Measurements from ENCODE around the gene NEB. TPM values are rescaled to one million over a fixed set of nuclear protein-coding genes. Genes with fewer than 3 reads are reported as not detected.

The NEB gene
- total RNA-seq, 3 donors from 2014 or later (not counting 1 experiment from before 2014, with no cell fraction given), result 5.0 to 5.7 (median 5.4) TPM

DNA sequence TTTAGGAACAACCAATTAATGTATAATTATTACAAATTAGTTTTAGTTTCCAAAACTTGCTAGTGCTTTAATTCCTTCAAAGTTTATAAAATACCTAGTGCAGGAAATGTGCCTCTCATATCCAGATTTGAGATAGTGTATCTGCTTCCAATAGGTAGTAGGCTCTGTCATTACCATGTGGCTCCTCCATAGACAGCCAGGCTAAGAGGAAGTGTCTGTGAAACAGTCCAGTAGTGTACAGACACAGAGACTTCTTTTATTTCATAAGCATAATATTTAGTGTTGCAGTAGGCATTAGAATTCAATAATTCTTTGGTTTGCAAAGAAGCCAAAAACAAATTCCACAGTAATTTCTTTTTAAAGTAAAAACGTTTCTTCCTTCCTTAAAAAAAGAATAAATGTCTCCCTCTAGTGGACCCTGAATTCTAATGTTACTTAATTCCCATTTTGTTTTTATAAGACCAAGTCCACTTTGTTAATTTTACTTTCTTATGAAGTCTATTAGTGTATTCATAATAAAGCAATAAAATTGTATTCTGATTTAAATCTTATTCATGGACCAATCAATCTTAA, 101.2 kb downstream of the NEB start:
- DNase-seq (peak in 1 of 2 donors; percentile 14), ATAC-seq (no peak)
- Histone ChIP-seq H3K36me3 (ENCODE audit: control insufficient read depth, insufficient read depth, low read length) (no peaks in the 10 kb centered on the region), H3K4me1 (ENCODE audit: control insufficient read depth, insufficient read depth, low read length) (peaks cover 18% of the 10 kb centered on the region), H3K9me3 (ENCODE audit: control insufficient read depth, insufficient read depth, low read length) (peaks cover 4% of the 10 kb centered on the region), H3K27me3 (ENCODE audit: control insufficient read depth, insufficient read depth, low read length) (no peaks in the 10 kb centered on the region), H3K4me3 (ENCODE audit: low read length) (no peak overlapping the region), H3K27ac (ENCODE audit: low read length) (no peak overlapping the region)
- no peak overlapping the region for H3K4me3 Mint-ChIP-seq
- intact Hi-C loops (cut with micrococcal nuclease), result no loop called here
- TF ChIP-seq, protein P1, sequence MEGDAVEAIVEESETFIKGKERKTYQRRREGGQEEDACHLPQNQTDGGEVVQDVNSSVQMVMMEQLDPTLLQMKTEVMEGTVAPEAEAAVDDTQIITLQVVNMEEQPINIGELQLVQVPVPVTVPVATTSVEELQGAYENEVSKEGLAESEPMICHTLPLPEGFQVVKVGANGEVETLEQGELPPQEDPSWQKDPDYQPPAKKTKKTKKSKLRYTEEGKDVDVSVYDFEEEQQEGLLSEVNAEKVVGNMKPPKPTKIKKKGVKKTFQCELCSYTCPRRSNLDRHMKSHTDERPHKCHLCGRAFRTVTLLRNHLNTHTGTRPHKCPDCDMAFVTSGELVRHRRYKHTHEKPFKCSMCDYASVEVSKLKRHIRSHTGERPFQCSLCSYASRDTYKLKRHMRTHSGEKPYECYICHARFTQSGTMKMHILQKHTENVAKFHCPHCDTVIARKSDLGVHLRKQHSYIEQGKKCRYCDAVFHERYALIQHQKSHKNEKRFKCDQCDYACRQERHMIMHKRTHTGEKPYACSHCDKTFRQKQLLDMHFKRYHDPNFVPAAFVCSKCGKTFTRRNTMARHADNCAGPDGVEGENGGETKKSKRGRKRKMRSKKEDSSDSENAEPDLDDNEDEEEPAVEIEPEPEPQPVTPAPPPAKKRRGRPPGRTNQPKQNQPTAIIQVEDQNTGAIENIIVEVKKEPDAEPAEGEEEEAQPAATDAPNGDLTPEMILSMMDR (IDR thresholded peaks at IDR 0.05), result peak; percentile 39
- H3K4me1 Mint-ChIP-seq, result peaks cover 36 to 43% of the 10 kb centered on the region in 2 donors
- H3K9me3 Mint-ChIP-seq, result no peaks in the 10 kb centered on the region
- H3K27me3 Mint-ChIP-seq (ENCODE audit: low read depth in 2 of 2), result no peaks in the 10 kb centered on the region
- WGBS (ENCODE audit: insufficient coverage), result no CpG with 5 or more reads among the region's 1 CpG
- H3K27ac Mint-ChIP-seq, result no peak overlapping the region
- H3K36me3 Mint-ChIP-seq, result no peaks in the 10 kb centered on the region

GRCh38 chr2:151630372-151630771, 103.9 kb downstream of the NEB start:
- DNase-seq, result no peak

DNA sequence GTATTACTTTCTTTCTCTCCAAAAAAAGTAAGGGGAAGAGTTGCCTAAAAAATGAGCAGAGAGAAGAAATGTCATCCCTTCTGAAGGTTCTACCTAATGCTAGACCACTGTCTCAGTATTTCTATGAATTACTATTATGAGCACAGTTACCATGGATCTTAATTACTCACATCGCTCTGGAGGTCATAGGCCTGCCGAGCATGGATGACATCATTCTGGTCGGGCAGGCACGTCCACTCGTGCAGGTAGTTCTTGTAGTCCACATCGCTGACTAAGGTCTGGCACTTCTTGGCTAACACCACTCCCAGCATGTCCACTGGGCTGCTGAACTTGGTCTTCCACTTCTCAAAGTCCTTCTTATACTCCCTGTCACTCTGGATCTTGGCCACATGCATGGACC, 106.9 kb downstream of the NEB start:
- intact Hi-C loops (cut with micrococcal nuclease), result no loop called here
- Mint-ChIP-seq H3K4me1 (peaks cover 11 to 15% of the 10 kb centered on the region in 2 donors), H3K27me3 (ENCODE audit: low read depth in 2 of 2) (no peaks in the 10 kb centered on the region), H3K9me3 (no peaks in the 10 kb centered on the region), H3K36me3 (no peaks in the 10 kb centered on the region), H3K27ac (no peak overlapping the region), H3K4me3 (no peak overlapping the region)
- DNase-seq, result no peak
- H3K4me3 ChIP-seq (ENCODE audit: low read length), result no peak overlapping the region
- TF ChIP-seq, protein P1 (IDR thresholded peaks at IDR 0.05), result no peak
- no peaks in the 10 kb centered on the region for H3K27me3 ChIP-seq (ENCODE audit: control insufficient read depth, insufficient read depth, low read length)
- H3K36me3 ChIP-seq (ENCODE audit: control insufficient read depth, insufficient read depth, low read length), result no peaks in the 10 kb centered on the region
- H3K4me1 ChIP-seq (ENCODE audit: control insufficient read depth, insufficient read depth, low read length), result no peaks in the 10 kb centered on the region
- H3K27ac ChIP-seq (ENCODE audit: low read length), result no peak overlapping the region
- no peaks in the 10 kb centered on the region for H3K9me3 ChIP-seq (ENCODE audit: control insufficient read depth, insufficient read depth, low read length)
- WGBS (ENCODE audit: insufficient coverage), result 95% methylated on average over 6 of the region's 6 CpGs
- ATAC-seq, result no peak

More at GRCh38 chr2:151630372-151630771, 103.9 kb downstream of the NEB start:
- Histone ChIP-seq H3K4me1 (ENCODE audit: control insufficient read depth, insufficient read depth, low read length) (no peaks in the 10 kb centered on the region), H3K9me3 (ENCODE audit: control insufficient read depth, insufficient read depth, low read length) (peaks cover 3% of the 10 kb centered on the region), H3K4me3 (ENCODE audit: low read length) (no peak overlapping the region), H3K36me3 (ENCODE audit: control insufficient read depth, insufficient read depth, low read length) (no peaks in the 10 kb centered on the region), H3K27ac (ENCODE audit: low read length) (no peak overlapping the region), H3K27me3 (ENCODE audit: control insufficient read depth, insufficient read depth, low read length) (no peaks in the 10 kb centered on the region)
- TF ChIP-seq, protein P1 (IDR thresholded peaks at IDR 0.05), result no peak
- Mint-ChIP-seq H3K36me3 (no peaks in the 10 kb centered on the region), H3K27ac (peak overlapping the region in 1 of 2 donors; percentile 16), H3K4me1 (peaks cover 20 to 21% of the 10 kb centered on the region in 2 donors), H3K27me3 (ENCODE audit: low read depth in 2 of 2) (no peaks in the 10 kb centered on the region), H3K9me3 (no peaks in the 10 kb centered on the region), H3K4me3 (no peak overlapping the region)
- ATAC-seq, result no peak
- intact Hi-C loops (cut with micrococcal nuclease), result no loop called here
- WGBS (ENCODE audit: insufficient coverage), result 100% methylated on average over 1 of the region's 1 CpG

DNA sequence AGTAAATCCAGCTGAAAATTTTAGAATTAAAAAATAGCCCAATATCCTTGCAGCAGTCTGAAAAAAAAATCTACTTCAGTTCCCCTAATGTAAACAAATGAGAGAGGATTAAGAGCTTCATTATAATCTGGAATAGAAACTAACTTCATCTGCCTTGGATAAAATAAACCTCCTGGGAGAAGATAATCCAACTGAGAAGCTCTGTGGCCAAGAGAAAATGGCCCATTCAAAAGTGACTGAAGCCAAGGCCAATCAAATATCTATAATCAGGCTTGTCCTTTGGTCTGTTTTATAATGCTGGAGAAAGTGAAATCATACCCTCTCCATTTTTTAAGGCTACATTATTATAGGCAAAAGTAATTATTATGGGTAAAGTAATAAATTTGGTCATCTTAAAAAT, 110.0 kb downstream of the NEB start:
- Mint-ChIP-seq H3K4me1 (peaks cover 0 to 5% of the 10 kb centered on the region in 2 donors), H3K27ac (no peak overlapping the region), H3K9me3 (no peaks in the 10 kb centered on the region), H3K27me3 (ENCODE audit: low read depth in 2 of 2) (no peaks in the 10 kb centered on the region), H3K36me3 (no peaks in the 10 kb centered on the region), H3K4me3 (no peak overlapping the region)
- intact Hi-C loops (cut with micrococcal nuclease), result no loop called here
- no peaks in the 10 kb centered on the region for H3K27me3 ChIP-seq (ENCODE audit: control insufficient read depth, insufficient read depth, low read length)
- no peak overlapping the region for H3K4me3 ChIP-seq (ENCODE audit: low read length)
- H3K9me3 ChIP-seq (ENCODE audit: control insufficient read depth, insufficient read depth, low read length), result no peaks in the 10 kb centered on the region
- no peak for DNase-seq
- no peaks in the 10 kb centered on the region for H3K4me1 ChIP-seq (ENCODE audit: control insufficient read depth, insufficient read depth, low read length)
- ATAC-seq, result no peak
- no peak overlapping the region for H3K27ac ChIP-seq (ENCODE audit: low read length)
- no peaks in the 10 kb centered on the region for H3K36me3 ChIP-seq (ENCODE audit: control insufficient read depth, insufficient read depth, low read length)
- TF ChIP-seq, protein P1 (IDR thresholded peaks at IDR 0.05), result no peak
